Neural cell (in vitro differentiated cells): ENCODE measurements around the gene CATSPER1. TPM values are rescaled to one million over a fixed set of nuclear protein-coding genes. Genes with fewer than 3 reads are reported as not detected.

ENCODE experiments used
- H2AFZ ChIP-seq: fragments of 200-600, 300-800 bp; sonication (generic), shearing (Covaris generic); 2 replicates; pipeline ENCODE4 v1.6.0; 2014; ENCODE audit warnings: low read depth, mild to moderate bottlenecking, antibody characterized with exemption, low read length, moderate library complexity
- H3F3A ChIP-seq: fragments of 200-600 bp; shearing (Covaris generic); 2 replicates; pipeline ENCODE4 v1.6.1; 2016; ENCODE audit warnings: mild to moderate bottlenecking, moderate library complexity, mixed read lengths, antibody characterized with exemption, low read length; ENCODE audit not compliant: insufficient read depth, poor library complexity, severe bottlenecking
- H3K27ac ChIP-seq: fragments of 200-600, 300-800 bp; sonication (generic), shearing (Covaris generic); 2 replicates; pipeline ENCODE4 v1.5.1; 2014; ENCODE audit warnings: mild to moderate bottlenecking, low read length, moderate library complexity
- H3K27me3 ChIP-seq: fragments of 300-800, 200-600 bp; sonication (generic), shearing (Covaris generic); 2 replicates; pipeline ENCODE4 v1.6.0; 2014; ENCODE audit warnings: mild to moderate bottlenecking, low read depth, low read length, moderate library complexity; ENCODE audit not compliant: insufficient read depth
- H3K36me3 ChIP-seq: fragments of 300-800, 200-600 bp; sonication (generic), shearing (Covaris generic); 2 replicates; pipeline ENCODE4 v1.5.1; 2014; ENCODE audit warnings: mild to moderate bottlenecking, antibody characterized with exemption, low read length, moderate library complexity; ENCODE audit not compliant: insufficient read depth
- H3K4me2 ChIP-seq: fragments of 300-800, 200-600 bp; sonication (generic), shearing (Covaris generic); 2 replicates; pipeline ENCODE4 v1.6.0; 2014; ENCODE audit warnings: mild to moderate bottlenecking, low read length
- H3K4me3 ChIP-seq: fragments of 300-800, 200-600 bp; sonication (generic), shearing (Covaris generic); 2 replicates; pipeline ENCODE4 v1.5.1; 2014; ENCODE audit warnings: mild to moderate bottlenecking, low read length, moderate library complexity
- H3K79me2 ChIP-seq: fragments of 200-600 bp; shearing (Covaris generic); replicated peaks from 2 replicates; pipeline ENCODE4 v1.6.0; 2014; ENCODE audit warnings: mild to moderate bottlenecking, low read length, moderate library complexity; ENCODE audit not compliant: insufficient read depth
- H3K9ac ChIP-seq: fragments of 300-800, 200-600 bp; sonication (generic), shearing (Covaris generic); 2 replicates; pipeline ENCODE4 v1.6.1; 2016; ENCODE audit warnings: mild to moderate bottlenecking, low read length, mixed read lengths
- H3K9me2 ChIP-seq: fragments of 200-600 bp; shearing (Covaris generic); 2 replicates; pipeline ENCODE4 v1.6.1; 2016; ENCODE audit warnings: mild to moderate bottlenecking, low read length, mixed read lengths; ENCODE audit not compliant: insufficient read depth
- H3K9me3 ChIP-seq: fragments of 200-600, 300-800 bp; sonication (generic), shearing (Covaris generic); 2 replicates; pipeline ENCODE4 v1.6.1; 2016; ENCODE audit warnings: mild to moderate bottlenecking, mixed run types, low read length, moderate library complexity, mixed read lengths
- H4K20me1 ChIP-seq: fragments of 200-600 bp; shearing (Covaris generic); 2 replicates; pipeline ENCODE4 v1.6.1; 2016; ENCODE audit warnings: mild to moderate bottlenecking, mixed run types; ENCODE audit not compliant: insufficient read depth
- EP300 ChIP-seq: fragments of 450-650 bp; conservative IDR thresholded peaks from 2 replicates; pipeline ENCODE4 v1.6.1; 2014; ENCODE audit warnings: antibody characterized with exemption, mild to moderate bottlenecking, moderate library complexity; ENCODE audit not compliant: poor library complexity, severe bottlenecking
- EZH2 ChIP-seq: fragments of 200-600, 300-800 bp; shearing (Covaris generic), sonication (generic); IDR thresholded peaks from 2 replicates; pipeline ENCODE4 v1.6.1; 2014; ENCODE audit warnings: antibody characterized with exemption, low read length, borderline replicate concordance, mild to moderate bottlenecking; ENCODE audit not compliant: insufficient read depth, poor library complexity, severe bottlenecking
- MXI1 ChIP-seq: fragments of 450-650 bp; conservative IDR thresholded peaks from 2 replicates; pipeline ENCODE4 v1.6.1; 2014; ENCODE audit warnings: antibody characterized with exemption, mild to moderate bottlenecking; ENCODE audit not compliant: poor library complexity, severe bottlenecking
- POLR2AphosphoS5 ChIP-seq: IDR thresholded peaks from 2 replicates; pipeline ENCODE4 v1.6.1; 2012
- RAD21 ChIP-seq: fragments of 450-650 bp; conservative IDR thresholded peaks from 2 replicates; pipeline ENCODE4 v1.6.1; 2014; ENCODE audit warnings: antibody characterized with exemption, mild to moderate bottlenecking, moderate library complexity
- SMC3 ChIP-seq: fragments of 450-650 bp; conservative IDR thresholded peaks from 2 replicates; pipeline ENCODE4 v1.6.1; 2014; ENCODE audit warnings: antibody characterized with exemption, mild to moderate bottlenecking, moderate library complexity; ENCODE audit not compliant: poor library complexity
- TAF1 ChIP-seq: IDR thresholded peaks from 2 replicates; pipeline ENCODE4 v1.6.1; 2012; ENCODE audit warnings: low read depth
- polyA plus RNA-seq: library from polyadenylated mRNA; depleted of rRNA; stranded (reverse); fragments of >200 nt; gene quantifications from 2 replicates; pipeline ENCODE4 v1.2.3, GENCODE V29; 2014
- TF ChIP-seq, protein P1 (sequence below): IDR thresholded peaks from 2 replicates; pipeline ENCODE4 v1.6.1; 2012; ENCODE audit warnings: borderline replicate concordance
- TF ChIP-seq, protein P2 (sequence below): fragments of 450-650 bp; IDR thresholded peaks from 2 replicates; pipeline ENCODE4 v1.5.1; 2014; ENCODE audit warnings: antibody characterized with exemption, mild to moderate bottlenecking, moderate library complexity; ENCODE audit not compliant: poor library complexity, severe bottlenecking

Gene CATSPER1
- polyA plus RNA-seq, 1 donor from 2014 or later, result not detected

DNA sequence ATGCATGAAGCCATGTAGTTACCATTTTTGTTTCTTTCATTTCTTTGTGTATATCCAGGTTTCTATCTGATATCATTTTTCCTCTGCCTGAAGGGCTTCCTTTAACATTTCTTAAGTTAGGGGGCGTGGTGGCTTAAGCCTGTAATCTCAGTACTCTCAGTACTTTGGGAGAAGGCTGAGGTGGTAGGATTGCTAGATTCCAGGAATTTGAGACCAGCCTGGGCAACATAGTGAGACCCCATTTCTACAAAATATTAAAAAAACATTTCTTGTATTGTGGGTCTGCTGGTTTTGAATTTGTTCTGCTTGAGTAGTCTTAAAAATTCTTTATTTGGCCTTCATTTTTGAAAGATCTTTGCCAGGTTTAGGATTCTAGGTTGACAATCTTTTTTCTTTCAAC lies 38.3 kb upstream of the CATSPER1 start:
- Histone ChIP-seq H3K9ac (no peak overlapping the region), H4K20me1 (no peaks in the 10 kb centered on the region), H3K4me3 (no peak overlapping the region), H3K9me2 (no peaks in the 10 kb centered on the region), H3K36me3 (peaks cover 14% of the 10 kb centered on the region), H3F3A (no peaks in the 10 kb centered on the region), H3K79me2 (peaks cover 4% of the 10 kb centered on the region), H3K27me3 (no peaks in the 10 kb centered on the region), H2AFZ (no peak overlapping the region), H3K9me3 (no peaks in the 10 kb centered on the region), H3K4me2 (no peak overlapping the region), H3K27ac (no peak overlapping the region)
- TF ChIP-seq, protein P1, sequence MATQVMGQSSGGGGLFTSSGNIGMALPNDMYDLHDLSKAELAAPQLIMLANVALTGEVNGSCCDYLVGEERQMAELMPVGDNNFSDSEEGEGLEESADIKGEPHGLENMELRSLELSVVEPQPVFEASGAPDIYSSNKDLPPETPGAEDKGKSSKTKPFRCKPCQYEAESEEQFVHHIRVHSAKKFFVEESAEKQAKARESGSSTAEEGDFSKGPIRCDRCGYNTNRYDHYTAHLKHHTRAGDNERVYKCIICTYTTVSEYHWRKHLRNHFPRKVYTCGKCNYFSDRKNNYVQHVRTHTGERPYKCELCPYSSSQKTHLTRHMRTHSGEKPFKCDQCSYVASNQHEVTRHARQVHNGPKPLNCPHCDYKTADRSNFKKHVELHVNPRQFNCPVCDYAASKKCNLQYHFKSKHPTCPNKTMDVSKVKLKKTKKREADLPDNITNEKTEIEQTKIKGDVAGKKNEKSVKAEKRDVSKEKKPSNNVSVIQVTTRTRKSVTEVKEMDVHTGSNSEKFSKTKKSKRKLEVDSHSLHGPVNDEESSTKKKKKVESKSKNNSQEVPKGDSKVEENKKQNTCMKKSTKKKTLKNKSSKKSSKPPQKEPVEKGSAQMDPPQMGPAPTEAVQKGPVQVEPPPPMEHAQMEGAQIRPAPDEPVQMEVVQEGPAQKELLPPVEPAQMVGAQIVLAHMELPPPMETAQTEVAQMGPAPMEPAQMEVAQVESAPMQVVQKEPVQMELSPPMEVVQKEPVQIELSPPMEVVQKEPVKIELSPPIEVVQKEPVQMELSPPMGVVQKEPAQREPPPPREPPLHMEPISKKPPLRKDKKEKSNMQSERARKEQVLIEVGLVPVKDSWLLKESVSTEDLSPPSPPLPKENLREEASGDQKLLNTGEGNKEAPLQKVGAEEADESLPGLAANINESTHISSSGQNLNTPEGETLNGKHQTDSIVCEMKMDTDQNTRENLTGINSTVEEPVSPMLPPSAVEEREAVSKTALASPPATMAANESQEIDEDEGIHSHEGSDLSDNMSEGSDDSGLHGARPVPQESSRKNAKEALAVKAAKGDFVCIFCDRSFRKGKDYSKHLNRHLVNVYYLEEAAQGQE, result no peak
- TF ChIP-seq POLR2AphosphoS5, result no peak
- TF ChIP-seq RAD21, result no peak
- TF ChIP-seq EP300, result no peak
- TF ChIP-seq EZH2, result no peak
- no peak for TF ChIP-seq SMC3
- TF ChIP-seq MXI1, result no peak
- no peak for TF ChIP-seq TAF1
- TF ChIP-seq, protein P2, sequence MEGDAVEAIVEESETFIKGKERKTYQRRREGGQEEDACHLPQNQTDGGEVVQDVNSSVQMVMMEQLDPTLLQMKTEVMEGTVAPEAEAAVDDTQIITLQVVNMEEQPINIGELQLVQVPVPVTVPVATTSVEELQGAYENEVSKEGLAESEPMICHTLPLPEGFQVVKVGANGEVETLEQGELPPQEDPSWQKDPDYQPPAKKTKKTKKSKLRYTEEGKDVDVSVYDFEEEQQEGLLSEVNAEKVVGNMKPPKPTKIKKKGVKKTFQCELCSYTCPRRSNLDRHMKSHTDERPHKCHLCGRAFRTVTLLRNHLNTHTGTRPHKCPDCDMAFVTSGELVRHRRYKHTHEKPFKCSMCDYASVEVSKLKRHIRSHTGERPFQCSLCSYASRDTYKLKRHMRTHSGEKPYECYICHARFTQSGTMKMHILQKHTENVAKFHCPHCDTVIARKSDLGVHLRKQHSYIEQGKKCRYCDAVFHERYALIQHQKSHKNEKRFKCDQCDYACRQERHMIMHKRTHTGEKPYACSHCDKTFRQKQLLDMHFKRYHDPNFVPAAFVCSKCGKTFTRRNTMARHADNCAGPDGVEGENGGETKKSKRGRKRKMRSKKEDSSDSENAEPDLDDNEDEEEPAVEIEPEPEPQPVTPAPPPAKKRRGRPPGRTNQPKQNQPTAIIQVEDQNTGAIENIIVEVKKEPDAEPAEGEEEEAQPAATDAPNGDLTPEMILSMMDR, result no peak

DNA sequence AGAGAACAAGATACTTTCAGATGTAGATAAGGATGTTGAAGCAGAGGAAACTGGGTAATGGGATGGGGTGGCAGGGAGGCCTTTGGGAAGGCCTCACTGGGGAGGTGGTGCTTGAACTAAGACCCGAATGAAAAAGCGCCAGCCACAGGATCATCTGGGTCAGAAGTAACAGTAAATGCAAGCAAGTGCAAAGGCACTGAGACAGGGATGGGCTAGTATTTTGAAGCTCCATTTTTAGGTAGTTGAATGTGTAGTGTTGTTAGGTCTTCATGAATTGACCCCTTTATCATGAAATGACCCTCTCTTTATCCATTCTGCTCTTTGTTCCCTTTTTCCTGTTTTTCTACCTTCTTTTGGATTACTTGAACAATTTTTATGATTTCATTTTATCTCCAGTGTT lies 37.6 kb upstream of the CATSPER1 start:
- H3K36me3 ChIP-seq, result peaks cover 14% of the 10 kb centered on the region
- H3F3A ChIP-seq, result no peaks in the 10 kb centered on the region
- no peak overlapping the region for H3K4me2 ChIP-seq
- H3K9ac ChIP-seq, result no peak overlapping the region
- H2AFZ ChIP-seq, result no peak overlapping the region
- H3K27me3 ChIP-seq, result no peaks in the 10 kb centered on the region
- H3K27ac ChIP-seq, result no peak overlapping the region
- no peak overlapping the region for H3K4me3 ChIP-seq
- no peaks in the 10 kb centered on the region for H3K9me2 ChIP-seq
- H3K79me2 ChIP-seq, result peaks cover 4% of the 10 kb centered on the region
- no peak for TF ChIP-seq MXI1
- TF ChIP-seq, protein P1, result no peak
- TF ChIP-seq POLR2AphosphoS5, result no peak
- TF ChIP-seq EZH2, result no peak
- no peak for TF ChIP-seq SMC3
- TF ChIP-seq EP300, result no peak
- TF ChIP-seq, protein P2, result no peak
- no peak for TF ChIP-seq TAF1
- TF ChIP-seq RAD21, result no peak
- H4K20me1 ChIP-seq, result no peaks in the 10 kb centered on the region
- no peaks in the 10 kb centered on the region for H3K9me3 ChIP-seq
